ENCODE measurements around the gene ULK4.

GRCh38 chr3:41573591-41573990 is 388.3 kb downstream of the ULK4 start:
- TF ChIP-seq CTCF (IDR thresholded peaks at IDR 0.05): no peak
- TF ChIP-seq POLR2A (IDR thresholded peaks at IDR 0.05): no peak
